Lung (tissue), 16 donors: Measurements from ENCODE around the gene SPOCD1. TPM values are rescaled to one million over a fixed set of nuclear protein-coding genes. Genes with fewer than 3 reads are reported as not detected.

Source experiments
- ATAC-seq: fragments of 200-7000 bp; cut with Tn5 transposase; one replicate; pipeline ENCODE4 v1.9.1; 2020; ENCODE audit warnings: moderate number of reproducible peaks; ENCODE audit not compliant: insufficient read depth, low FRiP score
- DNase-seq, 3 donors: peaks; one replicate each; pipeline ENCODE4 v3.0.0-alpha.2; 2013 to 2017
- H3K27ac ChIP-seq, 2 donors: one replicate each; pipeline ENCODE4 v1.5.1; 2013; ENCODE audit warnings: mild to moderate bottlenecking in 2 of 2, moderate library complexity in 2 of 2, control low read depth in 1 of 2, inconsistent platforms in 1 of 2, low read depth in 1 of 2, low read length in 1 of 2
- H3K27me3 ChIP-seq, 3 donors: one replicate each; pipeline ENCODE4 v1.5.1; 2013; ENCODE audit warnings: low read length in 2 of 3; ENCODE audit not compliant: control insufficient read depth in 3 of 3, insufficient read depth in 3 of 3
- H3K36me3 ChIP-seq, 4 donors: one replicate each; pipeline ENCODE4 v1.5.1; 2013; ENCODE audit warnings: low read length in 4 of 4, mild to moderate bottlenecking in 1 of 4, moderate library complexity in 1 of 4; ENCODE audit not compliant: control insufficient read depth in 4 of 4, insufficient read depth in 4 of 4
- H3K4me1 ChIP-seq, 5 donors: one replicate each; pipeline ENCODE4 v1.5.1; 2013; ENCODE audit warnings: low read length in 5 of 5, mild to moderate bottlenecking in 2 of 5, moderate library complexity in 1 of 5; ENCODE audit not compliant: control insufficient read depth in 5 of 5, insufficient read depth in 5 of 5
- H3K4me3 ChIP-seq: one replicate; pipeline ENCODE4 v1.5.1; 2013; ENCODE audit warnings: mild to moderate bottlenecking, control low read depth, moderate library complexity
- H3K9ac ChIP-seq, 2 donors: one replicate each; pipeline ENCODE4 v1.5.1; 2013; ENCODE audit warnings: low read length in 2 of 2, control low read depth in 1 of 2; ENCODE audit not compliant: insufficient read depth in 1 of 2
- H3K9me3 ChIP-seq, 4 donors: one replicate each; pipeline ENCODE4 v1.5.1; 2013; ENCODE audit warnings: low read length in 3 of 4, mild to moderate bottlenecking in 1 of 4, moderate library complexity in 1 of 4; ENCODE audit not compliant: control insufficient read depth in 4 of 4, insufficient read depth in 3 of 4
- CTCF ChIP-seq: IDR thresholded peaks from 2 replicates; pipeline ENCODE4 v1.5.1; 2012; ENCODE audit warnings: mild to moderate bottlenecking; ENCODE audit errors: control extremely low read depth, extremely low read depth
- WGBS, 2 donors: extraction: QIAGEN DNeasy Blood & Tissue Kit; methylation state at CpG; one replicate each; pipeline ENCODE4 v1.1.7; 2013; 5-methylcytosine and 5-hydroxymethylcytosine counted together
- long read RNA-seq, 5 donors: transcript quantifications; one replicate each; lab custom pipeline, GENCODE V29; 2026
- polyA plus RNA-seq, 2 donors: library from polyadenylated mRNA; stranded (reverse); fragments of 200-250 nt; gene quantifications; one replicate each; pipeline ENCODE4 v1.2.1, GENCODE V29; 2013
- total RNA-seq, 2 donors: library from RNA; depleted of rRNA in 1 of 2; stranded (reverse); fragments of >200 nt in 1 of 2; gene quantifications; one replicate each; pipeline ENCODE4 v1.2.1, GENCODE V29; 2014 to 2021
- donor health status: control.
- donor health status: control.
- donor health status: Bipolar disorder and iron deficiency.
- donor health status: healthy.
- donor health status: DM: yes; HTN: yes; CAD: no.

The SPOCD1 gene
- total RNA-seq (10 to 100 TPM in 1 of 2 donors, under 1 TPM in 1; 0.51 to 15.7 TPM), polyA plus RNA-seq (10 to 100 TPM in 1 of 2 donors, 1 to 10 TPM in 1; 6.0 to 10.7 TPM)
- long read RNA-seq, donor 1, result 0 reads
- long read RNA-seq, donor 2, result 0 reads
- long read RNA-seq, donor 3, result 0 reads
- long read RNA-seq, donor 4, result 0 reads
- long read RNA-seq, donor 5, result 0 reads

- Histone ChIP-seq H3K9me3 (no peaks in the 10 kb centered on the region), H3K27me3 (no peaks in the 10 kb centered on the region), H3K9ac (no peak within 1 kb of the TSS), H3K27ac (no peak within 1 kb of the TSS), H3K36me3 (no peaks in the 10 kb centered on the region), H3K4me1 (peaks cover 0 to 7% (median 0%) of the 10 kb centered on the region in 5 donors), H3K4me3 (no peak within 1 kb of the TSS)
- DNase-seq (peak; percentile 50 to 69 (median 59)), ATAC-seq (peak; percentile 91)
- TF ChIP-seq CTCF, result peak; percentile 44
- WGBS, 2 donors, result 42 to 60% methylated on average over 23 of the region's 23 CpGs
These were observed at the start of gene SPOCD1 for GRCh38 chr1:31815752-31816500. SPOCD1 (minus strand) TSS chr1:31816022; CDS start chr1:31815333, 689 bp downstream.

- no peak for TF ChIP-seq CTCF
- Histone ChIP-seq H3K4me1 (peaks cover 0 to 2% (median 0%) of the 10 kb centered on the region in 5 donors), H3K9me3 (no peaks in the 10 kb centered on the region), H3K36me3 (no peaks in the 10 kb centered on the region), H3K27me3 (no peaks in the 10 kb centered on the region), H3K9ac (no peak overlapping the region), H3K4me3 (no peak overlapping the region), H3K27ac (no peak overlapping the region)
- ATAC-seq (no peak), DNase-seq (no peak)
- 93 to 95% methylated on average over 4 of the region's 4 CpGs for WGBS, 2 donors
These were observed 46.2 kb upstream of the SPOCD1 start for GRCh38 chr1:31862071-31862470.

GRCh38 chr1:31861346-31861745, 45.5 kb upstream of the SPOCD1 start:
- Histone ChIP-seq H3K27me3 (no peaks in the 10 kb centered on the region), H3K9ac (no peak overlapping the region), H3K9me3 (no peaks in the 10 kb centered on the region), H3K36me3 (no peaks in the 10 kb centered on the region), H3K4me1 (peaks cover 0 to 2% (median 0%) of the 10 kb centered on the region in 5 donors), H3K27ac (no peak overlapping the region), H3K4me3 (no peak overlapping the region)
- WGBS, 2 donors, result 82% methylated on average over 5 of the region's 5 CpGs
- ATAC-seq, result no peak
- no peak for DNase-seq
- TF ChIP-seq CTCF, result no peak
